GM12801 (cell line): Measurements from ENCODE around the gene MIEF2.

Experiments
- CTCF ChIP-seq: IDR thresholded peaks from one replicate; pipeline ENCODE4 v1.5.1; 2011; ENCODE audit warnings: control low read depth; ENCODE audit not compliant: insufficient read length; ENCODE audit errors: extremely low read depth

The MIEF2 gene

DNA sequence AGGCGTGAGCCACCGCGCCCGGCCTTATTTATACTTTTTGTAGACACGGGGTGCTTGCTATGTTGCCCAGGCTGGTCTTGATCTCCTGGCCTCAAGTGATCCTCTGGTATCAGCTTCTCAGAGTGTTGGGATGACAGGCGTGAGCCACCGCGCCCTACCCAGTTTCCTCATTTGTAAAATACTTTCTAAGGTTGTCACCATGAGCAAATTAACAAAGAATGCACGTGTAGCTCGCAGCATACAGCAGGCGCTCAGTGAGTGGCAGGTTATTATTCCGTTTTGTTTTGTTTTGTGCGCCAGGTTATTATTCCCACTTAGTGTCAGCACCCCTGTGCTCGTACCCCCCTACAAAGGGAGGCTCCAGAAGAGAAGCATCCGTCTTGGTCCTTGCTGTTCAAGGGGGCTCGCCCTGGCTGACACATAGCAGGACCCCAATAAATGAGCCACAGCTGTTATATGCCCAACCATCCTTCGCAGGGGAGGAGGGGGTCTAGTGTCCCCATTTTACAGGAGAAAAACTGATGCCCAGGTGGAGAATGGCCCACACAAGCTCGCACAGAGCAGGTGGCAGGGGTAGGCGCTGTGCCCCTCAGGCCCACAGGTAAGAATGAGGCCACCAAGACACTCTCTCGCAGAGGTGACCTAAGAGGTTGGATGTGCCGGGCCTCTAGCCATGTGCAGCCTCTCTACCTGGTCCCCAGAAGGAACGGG is 686 bp upstream of the MIEF2 start:
- TF ChIP-seq CTCF, result no peak

- no peak for TF ChIP-seq CTCF
Measured at GRCh38 chr17:18261146-18261515, 669 bp downstream of the MIEF2 start.

DNA sequence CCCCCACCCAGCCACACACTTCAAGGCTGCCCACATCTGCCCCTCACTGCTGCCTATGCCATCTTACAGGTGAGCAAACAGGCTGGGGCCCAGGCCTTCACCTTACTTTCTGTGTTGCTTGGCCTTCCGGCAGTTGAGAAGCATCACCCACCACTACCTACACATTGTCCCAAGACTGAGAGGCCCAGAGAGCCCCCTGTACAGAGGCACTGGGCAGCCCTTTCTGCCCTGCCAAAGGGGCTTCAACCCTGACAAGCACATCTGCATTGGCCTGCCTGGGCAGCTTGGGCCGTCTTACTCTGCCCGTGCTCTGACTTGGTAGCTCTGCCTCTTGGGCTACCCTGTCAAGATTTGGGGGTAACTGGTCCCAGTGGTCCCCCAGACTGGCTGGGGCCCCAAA is 1.2 kb downstream of the MIEF2 start:
- no peak for TF ChIP-seq CTCF

DNA sequence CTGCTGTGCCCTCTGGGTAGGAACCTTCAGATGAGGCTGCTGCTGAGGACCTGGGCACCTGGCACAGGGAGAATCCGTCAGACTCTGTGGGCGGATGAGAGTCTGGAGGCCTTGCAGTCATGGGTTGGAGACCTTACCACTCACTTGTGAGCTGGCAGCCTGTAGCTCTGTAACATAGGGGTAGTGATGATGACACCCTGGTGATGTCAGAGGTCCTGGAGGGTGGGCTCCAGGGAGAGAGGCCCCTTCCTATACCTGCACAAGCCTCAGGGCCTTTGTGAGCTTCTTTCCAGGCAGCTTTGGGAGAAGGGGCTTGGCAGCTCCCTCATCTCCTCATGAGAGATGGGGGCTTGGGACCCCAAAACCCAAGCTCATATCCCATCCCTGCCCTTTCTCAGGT is 1.6 kb downstream of the MIEF2 start:
- TF ChIP-seq CTCF, result no peak

GRCh38 chr17:18262641-18263040 is 2.2 kb downstream of the MIEF2 start:
- TF ChIP-seq CTCF, result no peak

- no peak for TF ChIP-seq CTCF
Measured at GRCh38 chr17:18263885-18264682, 3.6 kb downstream of the MIEF2 start.

DNA sequence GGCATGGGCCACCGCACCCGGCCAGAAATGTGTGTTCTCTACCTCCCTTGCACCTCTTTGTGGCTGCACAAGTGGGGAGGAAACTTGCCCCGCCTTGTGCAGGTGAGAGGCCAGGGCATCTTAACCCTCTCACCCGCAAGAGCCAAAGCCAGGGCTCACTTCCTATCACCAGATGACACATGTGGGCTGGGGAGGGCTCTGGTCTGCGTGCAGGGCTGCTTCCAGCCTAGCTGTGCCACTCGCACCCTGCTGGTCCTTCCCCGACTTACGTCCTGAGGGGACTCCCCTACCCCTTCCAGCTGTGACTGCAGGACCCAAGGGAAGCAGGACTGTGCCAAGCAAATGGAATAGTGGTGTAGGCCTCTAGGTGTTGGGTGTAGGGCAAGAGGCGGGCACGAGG is 6.9 kb downstream of the MIEF2 start:
- no peak for TF ChIP-seq CTCF
